OCI-LY7 (cell line): Measurements from ENCODE around the gene CKAP2L.

Source experiments
- CTCF ChIP-seq: fragments of 200-600 bp; sonication (generic); conservative IDR thresholded peaks from 2 replicates; pipeline ENCODE4 v1.5.1; 2014; ENCODE audit warnings: mild to moderate bottlenecking, antibody characterized with exemption, low read length, moderate library complexity, mixed read lengths
- EZH2phosphoT487 ChIP-seq: fragments of 200-600 bp; sonication (generic); IDR thresholded peaks from 2 replicates; pipeline ENCODE4 v1.6.1; 2018; ENCODE audit warnings: low read depth, borderline replicate concordance, mild to moderate bottlenecking, mixed run types, antibody characterized with exemption, low read length, moderate library complexity, mixed read lengths

GRCh38 chr2:112692495-112692911 lies 71.9 kb downstream of the CKAP2L start:
- TF ChIP-seq CTCF (no peak), EZH2phosphoT487 (no peak)
